Upper lobe of right lung (tissue), 1 donor: ENCODE data around the gene OR51A2. TPM values are rescaled to one million over a fixed set of nuclear protein-coding genes. Genes with fewer than 3 reads are reported as not detected.
"Not testable (repeated sequence)": the region's sequence is repeated elsewhere in the genome, so short reads cannot be mapped to it uniquely, and the experiment has no call there.

ENCODE experiments used
- ATAC-seq: fragments of 200-7000 bp; cut with Tn5 transposase; one replicate; pipeline ENCODE4 v1.9.1; 2020; ENCODE audit warnings: mild to moderate bottlenecking, moderate library complexity
- DNase-seq: peaks from one replicate; pipeline ENCODE4 v3.0.0-alpha.2; 2020
- H3K27ac ChIP-seq: fragments of 200-600 bp; one replicate; pipeline ENCODE4 v1.8.0; 2022
- H3K27me3 ChIP-seq: fragments of 200-600 bp; one replicate; pipeline ENCODE4 v1.8.0; 2022; ENCODE audit warnings: mild to moderate bottlenecking
- H3K36me3 ChIP-seq: fragments of 200-600 bp; one replicate; pipeline ENCODE4 v1.8.0; 2022
- H3K4me1 ChIP-seq: fragments of 200-600 bp; one replicate; pipeline ENCODE4 v1.8.0; 2022
- H3K4me3 ChIP-seq: fragments of 200-600 bp; one replicate; pipeline ENCODE4 v1.8.0; 2022; ENCODE audit warnings: mild to moderate bottlenecking
- H3K9me3 ChIP-seq: fragments of 200-600 bp; one replicate; pipeline ENCODE4 v1.8.0; 2022
- intact Hi-C: fragments of 100-400 bp; cut with DNase I; formaldehyde crosslinking; loops from one replicate; pipeline ENCODE4 v1.11.0; 2022
- long read RNA-seq: library from polyadenylated mRNA; unstranded; transcript quantifications from one replicate; pipeline ENCODE4 v2.0.0, GENCODE V29; 2021
- total RNA-seq: library from RNA; stranded (reverse); fragmentation: NEBNext Ultra II Directional; extraction: Animal tissue kit (Norgen Biotek cat#: 25700); gene quantifications from one replicate; pipeline ENCODE4 v1.2.1, GENCODE V29; 2021
- TF ChIP-seq, protein P1 (sequence below): fragments of 200-600 bp; IDR thresholded peaks from one replicate; pipeline ENCODE4 v1.8.0; 2022; ENCODE audit warnings: antibody characterized with exemption
- donor health status: DM: no; HTN: yes; CAD: no; lungs with severe emphysema.

The OR51A2 gene, protein sequence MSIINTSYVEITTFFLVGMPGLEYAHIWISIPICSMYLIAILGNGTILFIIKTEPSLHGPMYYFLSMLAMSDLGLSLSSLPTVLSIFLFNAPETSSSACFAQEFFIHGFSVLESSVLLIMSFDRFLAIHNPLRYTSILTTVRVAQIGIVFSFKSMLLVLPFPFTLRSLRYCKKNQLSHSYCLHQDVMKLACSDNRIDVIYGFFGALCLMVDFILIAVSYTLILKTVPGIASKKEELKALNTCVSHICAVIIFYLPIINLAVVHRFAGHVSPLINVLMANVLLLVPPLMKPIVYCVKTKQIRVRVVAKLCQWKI
- total RNA-seq, result not detected
- long read RNA-seq, result 0 reads

DNA sequence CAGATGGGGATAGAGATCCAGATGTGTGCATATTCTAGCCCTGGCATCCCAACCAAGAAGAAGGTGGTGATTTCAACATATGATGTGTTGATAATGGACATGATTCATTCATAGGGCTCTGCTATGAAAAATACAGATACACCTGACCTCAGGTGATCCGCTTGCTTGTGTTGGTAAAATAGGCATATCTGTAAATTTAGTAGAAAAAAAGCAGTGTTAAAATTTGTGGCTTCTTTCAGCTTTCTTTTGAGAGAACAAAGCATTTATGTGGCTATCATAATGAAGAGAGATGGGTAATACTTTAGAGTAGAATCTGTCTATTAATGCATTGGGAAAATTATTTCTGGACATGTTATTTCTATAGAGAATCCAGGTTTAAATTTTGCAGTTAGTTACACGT, at the start of gene OR51A2:
OR51A2 (minus strand) TSS at position 101 of the 400 bp plus-strand sequence; CDS start at position 101, 0 bp downstream.
- ATAC-seq, intact Hi-C loops, H3K4me3 ChIP-seq, H3K27me3 ChIP-seq, H3K9me3 ChIP-seq, DNase-seq, H3K27ac ChIP-seq, H3K4me1 ChIP-seq, H3K36me3 ChIP-seq: not testable (repeated sequence)

GRCh38 chr11:5004424-5005274, 49.1 kb upstream of the OR51A2 start:
- TF ChIP-seq, protein P1, sequence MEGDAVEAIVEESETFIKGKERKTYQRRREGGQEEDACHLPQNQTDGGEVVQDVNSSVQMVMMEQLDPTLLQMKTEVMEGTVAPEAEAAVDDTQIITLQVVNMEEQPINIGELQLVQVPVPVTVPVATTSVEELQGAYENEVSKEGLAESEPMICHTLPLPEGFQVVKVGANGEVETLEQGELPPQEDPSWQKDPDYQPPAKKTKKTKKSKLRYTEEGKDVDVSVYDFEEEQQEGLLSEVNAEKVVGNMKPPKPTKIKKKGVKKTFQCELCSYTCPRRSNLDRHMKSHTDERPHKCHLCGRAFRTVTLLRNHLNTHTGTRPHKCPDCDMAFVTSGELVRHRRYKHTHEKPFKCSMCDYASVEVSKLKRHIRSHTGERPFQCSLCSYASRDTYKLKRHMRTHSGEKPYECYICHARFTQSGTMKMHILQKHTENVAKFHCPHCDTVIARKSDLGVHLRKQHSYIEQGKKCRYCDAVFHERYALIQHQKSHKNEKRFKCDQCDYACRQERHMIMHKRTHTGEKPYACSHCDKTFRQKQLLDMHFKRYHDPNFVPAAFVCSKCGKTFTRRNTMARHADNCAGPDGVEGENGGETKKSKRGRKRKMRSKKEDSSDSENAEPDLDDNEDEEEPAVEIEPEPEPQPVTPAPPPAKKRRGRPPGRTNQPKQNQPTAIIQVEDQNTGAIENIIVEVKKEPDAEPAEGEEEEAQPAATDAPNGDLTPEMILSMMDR, result peak; percentile 59
- H3K36me3 ChIP-seq, result no peaks in the 10 kb centered on the region
- DNase-seq (no peak), ATAC-seq (peak; percentile 62)
- H3K9me3 ChIP-seq, result no peaks in the 10 kb centered on the region
- H3K27me3 ChIP-seq, result no peaks in the 10 kb centered on the region
- H3K4me1 ChIP-seq, result no peaks in the 10 kb centered on the region
- no peak overlapping the region for H3K4me3 ChIP-seq
- intact Hi-C loops, result no loop called here
- H3K27ac ChIP-seq, result no peak overlapping the region

- no peaks in the 10 kb centered on the region for H3K27me3 ChIP-seq
- intact Hi-C loops, result no loop called here
Measured at GRCh38 chr11:4994551-4994950, 39.0 kb upstream of the OR51A2 start, which contains the start of gene OR51L1. TSS of gene OR51L1 (plus strand) at chr11:4994851. CDS start at chr11:4998983, 4,132 bp downstream.

GRCh38 chr11:4991060-4991459, 35.5 kb upstream of the OR51A2 start:
- TF ChIP-seq, protein P1, result no peak
- intact Hi-C loops, result no loop called here
- no peaks in the 10 kb centered on the region for H3K36me3 ChIP-seq
- no peak overlapping the region for H3K27ac ChIP-seq
- no peak overlapping the region for H3K4me3 ChIP-seq
- H3K27me3 ChIP-seq, result no peaks in the 10 kb centered on the region
- no peaks in the 10 kb centered on the region for H3K9me3 ChIP-seq
- no peaks in the 10 kb centered on the region for H3K4me1 ChIP-seq
- DNase-seq, result no peak
- no peak for ATAC-seq

More at GRCh38 chr11:4994551-4994950, 39.0 kb upstream of the OR51A2 start, which contains the start of gene OR51L1:
- H3K27ac ChIP-seq, result no peak within 1 kb of the TSS
- no peaks in the 10 kb centered on the region for H3K4me1 ChIP-seq
- ATAC-seq (no peak), DNase-seq (no peak)
- TF ChIP-seq, protein P1, result no peak
- H3K36me3 ChIP-seq, result no peaks in the 10 kb centered on the region
- H3K4me3 ChIP-seq, result no peak within 1 kb of the TSS
- no peaks in the 10 kb centered on the region for H3K9me3 ChIP-seq

DNA sequence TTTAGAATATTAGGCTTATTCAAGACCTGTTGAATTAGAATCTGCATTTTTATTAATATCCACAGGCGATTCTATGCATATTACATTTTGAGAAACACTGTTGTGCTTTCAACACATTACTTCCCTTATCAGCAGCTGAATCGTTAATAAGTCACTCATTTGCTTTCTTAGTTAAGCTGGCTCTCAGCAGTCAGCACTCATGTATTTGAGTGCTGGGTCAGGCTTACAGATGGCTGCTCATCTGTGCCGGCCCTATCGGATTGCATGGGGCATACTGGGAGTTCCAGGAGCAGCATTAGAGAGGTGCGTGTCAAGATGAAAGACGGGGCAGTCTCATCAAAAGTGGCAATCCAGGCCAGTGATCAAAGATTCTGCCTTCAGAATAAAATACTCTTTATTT, 28.3 kb upstream of the OR51A2 start:
- intact Hi-C loops, result no loop called here
- H3K27me3 ChIP-seq, result no peaks in the 10 kb centered on the region
- H3K36me3 ChIP-seq, result no peaks in the 10 kb centered on the region
- no peak overlapping the region for H3K4me3 ChIP-seq
- ATAC-seq (peak; percentile 86), DNase-seq (no peak)
- TF ChIP-seq, protein P1, result no peak
- no peak overlapping the region for H3K27ac ChIP-seq
- H3K9me3 ChIP-seq, result no peaks in the 10 kb centered on the region
- H3K4me1 ChIP-seq, result no peaks in the 10 kb centered on the region

DNA sequence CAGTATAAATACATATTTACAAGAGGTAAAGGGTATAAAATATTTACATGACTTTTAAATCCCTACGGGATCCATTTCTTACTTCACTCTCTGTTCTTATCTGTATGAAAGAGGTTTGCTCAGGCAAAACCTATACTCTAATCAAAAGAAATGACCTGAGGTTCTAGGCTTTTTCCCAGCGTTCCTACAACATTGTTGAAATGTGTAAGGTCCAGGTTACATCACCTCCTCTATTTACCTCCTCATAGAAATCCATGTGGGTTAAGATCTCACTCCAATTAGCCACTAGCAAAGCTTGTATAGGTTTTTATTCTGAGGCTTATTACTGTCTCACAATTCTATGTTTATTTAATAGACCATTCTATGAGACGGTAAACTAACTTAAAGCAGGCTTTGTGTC, 27.2 kb upstream of the OR51A2 start:
- no peaks in the 10 kb centered on the region for H3K9me3 ChIP-seq
- H3K27me3 ChIP-seq, result no peaks in the 10 kb centered on the region
- H3K27ac ChIP-seq, result no peak overlapping the region
- ATAC-seq, result no peak
- no peak for DNase-seq
- no peaks in the 10 kb centered on the region for H3K36me3 ChIP-seq
- TF ChIP-seq, protein P1, result no peak
- H3K4me3 ChIP-seq, result no peak overlapping the region
- intact Hi-C loops, result no loop called here
- no peaks in the 10 kb centered on the region for H3K4me1 ChIP-seq
